ENCODE results near the gene STAG2.
"Not testable (repeated sequence)": the region's sequence is repeated elsewhere in the genome, so short reads cannot be mapped to it uniquely, and the experiment has no call there.

STAG2 gene

DNA sequence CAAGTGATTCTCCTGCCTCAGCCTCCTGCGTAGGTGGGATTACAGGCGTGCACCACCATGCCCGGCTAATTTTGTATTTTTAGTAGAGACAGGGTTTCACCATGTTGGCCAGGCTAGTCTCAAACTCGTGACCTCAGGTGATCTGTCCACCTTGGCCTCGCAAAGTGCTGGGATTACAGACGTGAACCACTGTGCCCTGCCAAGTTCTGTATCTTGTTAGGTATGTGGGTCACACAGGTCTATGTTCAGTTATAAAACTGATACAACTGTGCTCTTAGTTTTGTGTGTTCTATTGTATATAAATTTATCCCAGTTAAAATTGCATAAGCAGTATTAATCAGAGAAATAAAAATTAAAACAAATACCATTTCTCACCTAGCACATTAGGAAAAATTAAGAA lies 122.9 kb downstream of the STAG2 start:
- not testable (repeated sequence) for DNase-seq

DNA sequence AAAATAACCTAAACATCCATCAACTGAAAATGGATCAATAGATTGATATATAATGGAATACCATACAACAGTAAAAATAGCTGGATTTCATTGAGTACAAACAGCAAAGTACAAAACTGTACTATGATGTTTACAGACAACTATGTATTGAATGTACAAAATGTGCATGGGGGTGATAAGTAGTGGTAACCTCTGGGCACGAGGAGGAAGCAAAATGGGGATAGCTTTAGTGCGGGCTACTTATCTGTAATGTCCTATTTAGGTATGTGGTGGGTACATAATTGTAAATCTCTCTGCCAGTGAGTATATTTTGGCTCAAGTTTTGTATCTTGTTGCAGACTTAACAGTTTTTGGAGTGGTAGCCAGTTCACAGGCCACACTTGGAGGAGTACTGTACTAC lies 123.6 kb downstream of the STAG2 start:
- DNase-seq: peak; percentile 11

DNA sequence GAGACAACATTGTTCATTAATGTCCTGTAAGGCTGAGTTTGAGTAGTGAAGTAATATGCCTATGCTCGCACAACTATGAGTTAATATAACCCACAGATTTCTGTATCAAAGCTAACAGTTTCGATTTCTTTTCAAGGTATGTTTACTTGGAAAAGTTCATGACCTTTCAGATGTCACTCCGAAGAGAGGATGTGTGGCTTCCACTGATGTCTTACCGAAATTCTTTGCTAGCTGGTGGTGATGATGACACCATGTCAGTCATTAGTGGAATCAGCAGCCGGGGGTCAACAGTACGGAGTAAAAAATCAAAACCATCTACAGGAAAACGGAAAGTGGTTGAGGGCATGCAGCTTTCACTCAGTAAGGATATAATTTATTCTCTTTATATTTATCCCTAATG lies 124.9 kb downstream of the STAG2 start:
- no peak for DNase-seq

DNA sequence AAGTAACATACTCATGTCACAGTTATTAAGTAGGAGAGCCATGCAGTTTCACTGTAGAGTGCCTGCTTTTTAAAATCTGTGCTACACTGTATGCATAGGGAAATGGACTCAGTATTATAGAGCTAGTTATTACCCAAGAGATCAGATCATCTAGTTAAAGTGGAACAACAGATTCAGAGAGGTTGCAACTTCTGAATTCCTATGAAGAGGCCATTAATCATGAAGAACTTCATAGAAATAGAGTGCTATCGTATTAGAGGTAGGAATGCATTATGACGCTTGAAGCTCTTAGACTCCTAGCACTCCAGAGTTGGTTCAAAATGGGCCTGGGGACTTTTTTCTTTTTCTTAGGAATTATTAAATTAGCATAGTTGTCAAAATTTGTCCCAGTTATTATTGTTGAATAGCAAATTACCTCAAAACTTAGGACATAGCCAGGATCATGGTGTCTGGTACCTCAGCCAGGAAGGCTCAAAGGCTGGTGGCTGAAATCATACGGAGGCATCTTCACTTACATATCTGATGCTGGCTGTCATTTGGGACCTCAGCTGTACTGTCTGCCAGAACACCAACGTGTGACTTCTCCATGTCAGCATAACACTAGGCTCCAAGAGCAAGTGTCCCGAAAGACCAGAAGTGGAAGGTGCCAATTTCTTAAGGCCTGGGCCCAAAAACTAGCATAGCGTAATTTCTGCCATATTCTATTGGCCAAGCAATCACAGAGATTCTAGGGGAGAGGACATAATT lies 125.7 kb downstream of the STAG2 start:
- DNase-seq: no peak

DNA sequence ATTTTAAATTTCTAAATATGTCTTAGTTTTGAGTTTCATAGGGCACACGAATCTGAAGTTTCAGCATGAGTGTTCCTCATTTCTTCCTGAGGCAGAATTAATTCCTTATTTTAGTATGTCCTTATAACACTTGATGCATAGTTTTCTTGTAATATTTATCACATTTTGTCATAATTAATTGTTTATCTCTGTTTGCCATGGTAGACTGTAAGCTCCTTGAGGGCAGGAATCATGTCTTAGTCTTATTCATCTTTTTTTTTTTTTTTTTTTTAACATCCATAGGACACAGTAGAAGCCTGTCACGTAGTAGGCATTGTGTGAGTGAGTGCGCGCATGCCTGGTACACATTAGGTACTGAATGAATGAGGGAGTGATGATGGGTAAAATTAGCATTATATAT lies 131.7 kb downstream of the STAG2 start:
- DNase-seq: no peak

DNA sequence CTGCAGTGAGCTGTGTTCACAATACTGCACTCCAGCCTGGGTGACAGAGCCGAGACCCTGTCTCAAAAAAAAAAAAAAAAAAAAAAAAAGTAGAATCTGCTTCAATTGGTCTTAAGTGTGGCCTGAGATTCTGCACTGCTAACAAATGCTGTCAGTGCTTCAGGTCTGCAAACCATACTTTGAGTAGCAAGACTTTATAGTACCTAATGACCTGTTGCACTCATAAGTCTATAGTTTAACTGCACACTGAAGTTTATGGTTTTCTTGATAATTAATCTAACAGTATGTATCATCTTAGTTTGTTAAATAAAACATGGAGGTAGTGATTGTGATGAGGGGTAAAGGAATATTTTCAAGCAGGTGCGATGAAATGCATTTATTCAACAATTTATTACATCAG lies 135.6 kb downstream of the STAG2 start:
- no peak for DNase-seq

DNA sequence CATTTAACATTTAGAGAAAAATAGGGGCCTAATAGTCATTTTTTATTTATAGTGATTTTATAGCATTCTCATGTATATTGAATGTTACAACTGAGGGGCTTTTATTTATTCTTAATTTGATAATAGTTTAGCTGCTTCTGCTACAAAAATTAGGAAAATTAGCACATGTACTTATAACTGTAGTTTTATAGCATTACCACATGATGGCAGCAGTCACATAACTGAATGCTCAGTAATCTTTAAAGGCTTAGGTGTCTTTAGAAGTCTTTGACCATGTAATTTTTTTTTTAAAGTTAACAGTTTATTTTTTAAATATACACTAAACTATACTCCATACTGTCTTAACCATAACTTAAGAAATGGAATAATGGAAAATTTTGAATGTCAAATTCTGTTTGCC lies 136.6 kb downstream of the STAG2 start:
- DNase-seq: peak; percentile 69

DNA sequence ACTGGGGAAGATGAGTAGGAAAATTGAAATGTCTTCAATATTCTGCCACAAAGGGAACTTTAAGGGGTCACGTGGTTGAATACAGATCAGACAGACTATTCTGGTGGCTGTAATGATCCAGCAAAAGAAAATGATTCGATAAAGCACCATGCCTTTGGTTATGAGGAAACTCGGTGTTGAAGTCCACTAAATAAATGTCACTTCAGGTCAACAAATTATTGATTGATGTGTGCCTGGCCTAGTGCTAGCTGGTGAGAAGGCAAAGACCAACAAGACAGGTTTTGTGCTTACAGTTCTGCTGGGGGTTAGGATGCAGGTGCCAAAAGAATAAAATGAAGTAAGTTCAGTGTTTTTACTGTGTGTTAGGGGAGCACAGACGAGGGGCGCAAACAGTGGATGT lies 142.5 kb downstream of the STAG2 start:
- no peak for DNase-seq

DNA sequence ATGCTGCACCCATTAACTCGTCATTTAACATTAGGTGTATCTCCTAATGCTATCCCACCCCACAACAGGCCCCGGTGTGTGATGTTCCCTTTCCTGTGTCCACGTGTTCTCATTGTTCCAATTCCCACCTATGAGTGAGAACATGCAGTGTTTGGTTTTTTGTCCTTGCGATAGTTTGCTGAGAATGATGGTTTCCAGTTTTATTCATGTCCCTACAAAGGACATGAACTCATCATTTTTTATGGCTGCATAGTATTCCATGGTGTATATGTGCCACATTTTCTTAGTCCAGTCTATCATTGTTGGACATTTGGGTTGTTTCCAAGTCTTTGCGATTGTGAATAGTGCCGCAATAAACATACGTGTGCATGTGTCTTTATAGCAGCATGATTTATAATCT lies 143.0 kb downstream of the STAG2 start:
- DNase-seq: not testable (repeated sequence)

DNA sequence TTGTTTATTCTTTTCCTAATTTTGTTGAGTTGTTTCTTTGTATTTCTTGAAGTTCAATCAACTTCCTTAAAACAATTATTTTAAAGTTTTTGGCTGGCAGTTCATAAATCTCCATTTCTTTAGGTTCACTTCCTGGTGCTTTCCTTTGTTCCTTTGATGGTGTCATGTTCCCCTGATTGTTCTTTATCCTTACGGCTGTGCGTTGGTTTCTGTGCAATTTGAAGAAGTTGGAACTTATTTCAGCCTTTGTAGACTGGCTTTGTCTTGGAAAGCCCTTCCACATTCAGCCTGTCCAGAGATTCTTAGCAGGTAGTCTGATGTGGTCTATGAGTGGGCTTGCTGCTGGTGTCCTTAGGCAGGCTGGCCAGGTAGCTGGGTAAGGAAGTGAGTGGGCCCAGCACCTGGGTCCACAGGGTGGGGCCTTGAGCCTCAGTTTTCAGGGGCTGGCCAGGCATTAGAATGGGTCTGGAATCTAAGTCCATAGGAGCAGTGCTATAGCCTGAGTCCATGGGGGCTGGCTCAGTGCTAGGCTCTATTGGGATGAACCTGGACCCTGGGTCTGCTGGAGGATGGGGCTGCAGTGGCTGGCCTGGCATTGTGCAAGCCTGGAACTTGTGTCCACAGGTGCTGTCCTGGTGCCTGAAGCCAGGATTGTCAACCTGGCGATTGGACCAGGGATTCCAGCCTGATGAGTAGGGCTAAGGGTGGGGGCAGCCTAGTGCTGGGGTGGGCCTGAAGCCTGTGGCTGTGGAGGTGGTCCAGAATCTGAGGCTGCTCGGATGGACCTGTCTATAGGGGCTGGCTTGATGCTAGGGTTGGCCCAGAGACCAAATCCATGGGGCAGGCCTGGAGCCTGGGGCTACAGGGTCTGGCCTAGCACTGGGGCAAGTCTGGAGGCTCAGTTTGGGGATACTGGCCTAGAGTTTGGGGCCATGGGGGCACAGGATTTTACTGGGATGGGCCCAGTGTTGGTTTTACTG lies 152.4 kb downstream of the STAG2 start:
- no peak for DNase-seq

DNA sequence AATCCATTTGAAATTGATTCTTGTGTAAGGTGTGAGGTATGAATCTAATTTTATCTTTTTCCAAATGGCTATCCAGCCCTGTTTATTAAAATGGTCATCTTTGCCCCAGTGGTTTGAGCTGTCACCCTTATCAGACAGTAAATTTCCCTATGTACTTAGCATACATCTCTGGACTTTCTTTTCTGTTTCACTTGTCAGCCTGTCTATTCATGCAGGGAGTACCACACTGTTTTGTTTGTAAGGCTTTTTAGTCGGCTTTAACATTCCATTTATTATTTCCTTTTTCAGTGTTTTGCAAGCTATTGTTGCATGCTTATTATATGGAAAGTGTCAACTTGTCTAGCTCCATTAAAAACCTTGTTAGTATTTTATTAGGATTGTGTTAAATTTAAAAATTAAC lies 155.8 kb downstream of the STAG2 start:
- DNase-seq: no peak

DNA sequence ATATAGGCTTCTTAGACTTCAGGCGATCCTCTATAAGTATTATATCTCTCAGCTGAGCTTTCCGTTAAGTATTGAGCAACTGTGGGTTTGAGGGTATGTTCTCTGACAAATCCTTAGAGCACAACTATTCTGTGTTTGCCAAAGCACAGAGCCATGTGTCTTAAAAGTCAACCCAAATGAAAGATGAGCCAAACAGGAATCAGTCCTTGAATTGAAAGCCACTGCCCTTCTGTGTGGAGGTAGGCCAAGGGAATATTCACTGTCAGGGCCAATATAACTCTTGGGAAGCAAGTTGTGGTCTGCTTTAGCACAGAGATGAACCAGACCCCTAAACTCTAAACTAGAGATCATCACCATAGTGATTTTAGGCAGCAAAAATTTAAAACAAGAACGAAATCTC lies 164.0 kb downstream of the STAG2 start:
- peak; percentile 20 for DNase-seq

DNA sequence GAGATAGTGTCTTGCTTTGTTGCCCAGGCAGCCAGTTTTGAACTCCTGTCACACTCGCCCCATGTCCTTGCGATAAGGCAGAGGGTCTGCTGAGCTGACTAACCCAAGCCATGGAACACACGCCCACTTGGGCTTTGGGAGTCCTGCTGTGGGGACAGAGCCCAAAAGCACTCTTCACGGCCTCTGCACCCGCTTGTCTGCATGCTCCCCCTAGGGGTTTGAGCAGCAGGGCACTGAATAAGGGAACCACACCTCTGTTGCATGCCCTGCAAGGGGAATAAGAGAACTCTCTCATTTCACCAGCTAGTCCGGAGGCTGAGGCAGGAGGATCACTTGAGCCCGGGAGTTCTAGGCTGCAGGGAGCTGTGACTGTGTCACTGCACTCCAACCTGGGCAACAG lies 166.0 kb downstream of the STAG2 start:
- no peak for DNase-seq

DNA sequence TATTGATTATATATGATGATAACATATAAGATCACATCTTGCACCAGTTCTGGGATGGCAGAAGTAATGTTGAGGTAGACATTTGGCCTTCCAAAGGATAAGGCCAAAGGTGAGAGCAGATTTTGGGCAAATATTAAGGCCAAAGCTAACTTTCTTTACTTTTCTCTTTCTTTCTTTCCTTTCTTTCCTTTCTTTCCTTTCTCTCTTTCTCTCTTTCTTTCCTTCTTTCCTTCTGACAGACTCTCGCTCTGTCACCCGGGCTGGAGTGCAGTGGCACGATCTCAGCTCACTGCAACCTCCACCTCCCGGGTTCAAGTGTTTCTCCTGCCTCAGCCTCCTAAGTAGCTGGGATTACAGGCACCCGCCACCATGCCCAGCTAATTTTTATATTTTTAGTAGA lies 170.9 kb downstream of the STAG2 start:
- DNase-seq: not testable (repeated sequence)

DNA sequence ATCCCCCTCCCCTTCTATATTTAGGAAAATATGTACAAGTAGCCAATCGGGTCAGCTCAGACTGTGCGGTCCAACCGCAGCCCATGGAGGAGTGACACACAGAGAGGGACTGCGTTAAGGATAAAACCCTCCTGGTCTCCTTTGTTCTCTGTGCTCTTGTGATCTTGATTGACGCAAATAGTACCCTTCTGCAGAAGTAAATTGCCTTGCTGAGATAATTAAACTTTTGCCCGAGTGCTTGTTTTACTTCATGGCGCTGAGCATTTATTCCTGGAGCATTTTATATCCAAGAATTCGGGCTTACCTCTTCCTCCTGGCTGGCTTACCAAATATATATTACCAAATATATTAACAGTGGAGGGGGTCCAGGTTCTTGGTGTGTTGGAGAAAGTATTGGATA lies 184.2 kb downstream of the STAG2 start:
- DNase-seq: no peak

DNA sequence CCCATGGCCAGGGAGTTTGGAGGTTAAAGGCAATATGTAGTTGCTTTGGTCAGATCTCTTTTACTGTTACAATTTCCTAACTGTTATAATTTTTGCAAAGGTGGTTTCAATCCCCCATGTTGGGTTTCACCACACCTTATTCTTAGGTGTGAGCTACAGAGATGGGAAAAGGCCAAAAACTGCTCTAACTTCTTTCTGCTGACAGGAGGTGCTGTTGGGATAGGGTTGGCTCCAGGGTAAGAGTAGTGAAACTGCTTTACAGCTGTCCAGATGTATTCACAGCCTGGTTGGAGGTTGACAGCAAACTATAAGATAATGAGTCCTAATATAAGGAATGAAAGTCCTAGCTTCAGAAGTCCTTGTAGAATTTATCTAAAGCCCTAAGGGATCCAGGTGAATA lies 189.7 kb downstream of the STAG2 start:
- DNase-seq: no peak

Measured in hematopoietic multipotent progenitor cell treated with erythropoietin and hydrocortisone succinate and interleukin-3 and kit ligand, for 6 days (in vitro differentiated cells).